Tibial nerve (tissue), 4 donors: ENCODE results near the gene EFCAB5. TPM values are rescaled to one million over a fixed set of nuclear protein-coding genes. Genes with fewer than 3 reads are reported as not detected.

ENCODE experiments used
- DNase-seq, 2 donors: peaks; one replicate each; pipeline ENCODE4 v3.0.0-alpha.2; 2019; ENCODE audit warnings: low spot score in 2 of 2
- H3K27ac ChIP-seq, 4 donors: fragments of 200-600 bp; sonication (generic) in 3 of 4; one replicate each; pipeline ENCODE4 v1.5.1; 2017 to 2019; ENCODE audit warnings: mild to moderate bottlenecking in 1 of 4
- H3K27me3 ChIP-seq, 2 donors: fragments of 200-600 bp; sonication (generic) in 1 of 2; one replicate each; pipeline versions ENCODE4 v1.5.1 to v1.6.0; 2017 to 2019
- H3K36me3 ChIP-seq, 3 donors: fragments of 200-600 bp; sonication (generic); one replicate each; pipeline ENCODE4 v1.5.1; 2018 to 2019
- H3K4me1 ChIP-seq, 4 donors: fragments of 200-600 bp; sonication (generic) in 3 of 4; one replicate each; pipeline ENCODE4 v1.5.1; 2017 to 2019
- H3K4me3 ChIP-seq, 4 donors: fragments of 200-600 bp; sonication (generic) in 3 of 4; one replicate each; pipeline ENCODE4 v1.5.1; 2017 to 2019; ENCODE audit warnings: mild to moderate bottlenecking in 1 of 4, moderate library complexity in 1 of 4
- H3K9me3 ChIP-seq, 4 donors: fragments of 200-600 bp; sonication (generic) in 3 of 4; one replicate each; pipeline ENCODE4 v1.5.1; 2017 to 2019
- EP300 ChIP-seq, 2 donors: sonication (generic); formaldehyde crosslinking; IDR thresholded peaks; one replicate each; pipeline ENCODE4 v1.6.1; 2017; ENCODE audit warnings: antibody characterized with exemption in 2 of 2, mild to moderate bottlenecking in 1 of 2
- POLR2A ChIP-seq, 2 donors: fragments of 450-650 bp; IDR thresholded peaks; one replicate each; pipeline ENCODE4 v1.6.1; 2017; ENCODE audit warnings: antibody characterized with exemption in 2 of 2, mild to moderate bottlenecking in 2 of 2, moderate library complexity in 2 of 2
- WGBS, 2 donors: methylation state at CpG; one replicate each; pipeline ENCODE4 v1.1.5; 2018; 5-methylcytosine and 5-hydroxymethylcytosine counted together
- total RNA-seq, 4 donors: library from RNA; depleted of rRNA; stranded (reverse); fragments of >200 nt; gene quantifications; one replicate each; pipeline ENCODE4 v1.1.0, GENCODE V29; 2016
- TF ChIP-seq, protein P1 (sequence below), 5 experiments: fragments of 200-600 bp in 3 of 5; fragments of 450-650 bp in 2 of 5; sonication (generic) in 3 of 5; IDR thresholded peaks; one replicate each; pipeline ENCODE4 v1.5.1; 2016 to 2019; ENCODE audit warnings: antibody characterized with exemption in 5 of 5, mild to moderate bottlenecking in 3 of 5, moderate library complexity in 2 of 5

EFCAB5 gene
- total RNA-seq, 4 donors from 2014 or later: 0.21 to 0.30 (median 0.22) TPM; not detected in 1

DNA sequence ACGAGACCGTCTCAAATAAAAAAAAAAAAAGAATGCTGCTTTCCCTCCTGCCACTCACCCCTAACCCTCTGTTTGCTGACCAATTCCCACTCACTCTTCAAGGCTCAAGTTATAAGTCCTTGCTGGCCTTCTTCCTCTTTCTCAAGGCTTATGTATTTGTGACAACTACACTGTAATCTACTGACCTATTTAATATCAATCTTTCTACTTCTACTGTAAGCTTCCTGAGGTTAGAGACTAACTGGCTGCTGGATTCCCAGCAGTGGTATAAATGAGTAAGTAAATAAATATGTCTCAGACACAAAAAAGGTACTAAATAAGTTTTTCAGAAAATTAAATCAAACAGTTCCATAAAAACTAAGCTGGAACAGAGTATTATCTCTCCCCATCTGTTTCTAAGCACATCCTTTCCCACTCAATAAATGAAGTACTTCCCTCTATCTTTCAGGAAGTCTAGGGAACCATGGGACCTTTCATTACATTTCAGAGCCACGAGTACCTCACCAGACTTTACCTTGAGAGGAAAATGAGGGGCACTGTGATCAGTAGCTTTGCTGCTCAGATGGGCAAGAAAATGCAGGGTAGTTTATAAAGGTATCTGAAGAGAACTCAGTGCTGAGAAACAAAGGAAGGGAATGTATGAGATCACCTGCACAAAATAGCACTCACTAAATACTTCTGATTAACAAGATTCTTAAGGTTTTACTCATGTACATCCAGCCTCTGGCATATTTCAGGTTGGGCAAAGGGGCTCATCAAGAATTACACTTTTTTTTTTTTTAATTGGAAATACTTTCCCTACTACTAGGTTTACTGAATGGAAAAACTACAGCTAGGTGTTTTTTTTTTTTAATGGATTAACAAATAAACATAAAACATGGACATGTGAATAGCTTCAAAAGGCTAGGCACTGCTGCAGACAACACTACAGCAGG, 22.2 kb upstream of the EFCAB5 start:
- DNase-seq: no peak
- Histone ChIP-seq H3K4me1 (peaks cover 0 to 8% (median 0%) of the 10 kb centered on the region in 4 donors), H3K36me3 (peaks cover 0 to 4% (median 0%) of the 10 kb centered on the region in 3 donors), H3K9me3 (no peaks in the 10 kb centered on the region), H3K27me3 (no peaks in the 10 kb centered on the region), H3K27ac (no peak overlapping the region), H3K4me3 (no peak overlapping the region)
- WGBS, 2 donors: 69 to 81% methylated on average over 3 of the region's 3 CpGs
- TF ChIP-seq, protein P1, sequence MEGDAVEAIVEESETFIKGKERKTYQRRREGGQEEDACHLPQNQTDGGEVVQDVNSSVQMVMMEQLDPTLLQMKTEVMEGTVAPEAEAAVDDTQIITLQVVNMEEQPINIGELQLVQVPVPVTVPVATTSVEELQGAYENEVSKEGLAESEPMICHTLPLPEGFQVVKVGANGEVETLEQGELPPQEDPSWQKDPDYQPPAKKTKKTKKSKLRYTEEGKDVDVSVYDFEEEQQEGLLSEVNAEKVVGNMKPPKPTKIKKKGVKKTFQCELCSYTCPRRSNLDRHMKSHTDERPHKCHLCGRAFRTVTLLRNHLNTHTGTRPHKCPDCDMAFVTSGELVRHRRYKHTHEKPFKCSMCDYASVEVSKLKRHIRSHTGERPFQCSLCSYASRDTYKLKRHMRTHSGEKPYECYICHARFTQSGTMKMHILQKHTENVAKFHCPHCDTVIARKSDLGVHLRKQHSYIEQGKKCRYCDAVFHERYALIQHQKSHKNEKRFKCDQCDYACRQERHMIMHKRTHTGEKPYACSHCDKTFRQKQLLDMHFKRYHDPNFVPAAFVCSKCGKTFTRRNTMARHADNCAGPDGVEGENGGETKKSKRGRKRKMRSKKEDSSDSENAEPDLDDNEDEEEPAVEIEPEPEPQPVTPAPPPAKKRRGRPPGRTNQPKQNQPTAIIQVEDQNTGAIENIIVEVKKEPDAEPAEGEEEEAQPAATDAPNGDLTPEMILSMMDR (IDR thresholded peaks at IDR 0.05): no peak
- TF ChIP-seq EP300 (IDR thresholded peaks at IDR 0.05): no peak
- TF ChIP-seq POLR2A (IDR thresholded peaks at IDR 0.05): no peak

DNA sequence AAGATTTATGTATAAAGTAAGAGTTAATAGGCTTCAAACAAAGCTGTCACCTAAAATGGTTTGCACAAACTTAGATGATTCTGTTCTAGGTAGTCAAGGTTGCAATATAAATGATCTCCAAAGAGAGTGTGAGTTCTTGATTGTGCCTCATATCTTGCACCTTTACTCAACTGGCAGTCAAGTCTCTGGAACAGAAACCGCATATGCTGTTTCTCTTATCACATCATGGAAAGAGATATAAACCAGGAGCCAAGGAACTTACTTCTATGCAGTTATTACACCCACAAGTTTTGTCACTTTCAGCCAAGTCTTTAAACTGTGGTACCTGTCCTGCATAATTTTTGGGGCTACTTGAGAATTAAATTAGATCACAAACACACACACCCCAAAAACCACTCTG, 16.6 kb upstream of the EFCAB5 start:
- no peak for DNase-seq
- 82 to 87% methylated on average over 1 of the region's 1 CpG for WGBS, 2 donors
- Histone ChIP-seq H3K4me3 (no peak overlapping the region), H3K27ac (no peak overlapping the region), H3K9me3 (no peaks in the 10 kb centered on the region), H3K36me3 (peaks cover 0 to 11% (median 0%) of the 10 kb centered on the region in 3 donors), H3K4me1 (peaks cover 0 to 24% (median 9%) of the 10 kb centered on the region in 4 donors), H3K27me3 (no peaks in the 10 kb centered on the region)
- TF ChIP-seq, protein P1 (IDR thresholded peaks at IDR 0.05): no peak
- TF ChIP-seq POLR2A (IDR thresholded peaks at IDR 0.05) (no peak), EP300 (IDR thresholded peaks at IDR 0.05) (no peak)

DNA sequence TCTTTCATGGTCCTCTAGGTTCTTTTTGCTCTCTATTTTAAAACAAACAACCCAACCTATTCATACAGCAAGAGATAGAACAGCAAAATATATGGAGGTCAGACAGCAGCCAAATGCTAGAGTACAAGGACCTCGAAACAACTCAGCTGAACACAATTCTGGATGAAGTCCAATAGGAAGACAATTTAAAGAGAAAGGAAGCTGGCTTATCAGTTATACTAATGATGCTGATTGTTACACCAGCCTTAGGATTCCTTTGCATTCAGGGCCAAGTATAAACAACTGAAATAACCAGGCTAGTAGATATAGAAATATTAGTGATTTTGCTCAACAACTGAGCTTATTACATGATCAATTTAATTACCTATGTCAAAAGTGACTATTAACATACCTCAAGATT, 13.9 kb upstream of the EFCAB5 start:
- H3K4me3 ChIP-seq: no peak overlapping the region
- peaks cover 0 to 11% (median 0%) of the 10 kb centered on the region in 3 donors for H3K36me3 ChIP-seq
- peaks cover 0 to 39% (median 21%) of the 10 kb centered on the region in 4 donors for H3K4me1 ChIP-seq
- H3K27me3 ChIP-seq: no peaks in the 10 kb centered on the region
- 5 to 16% methylated on average over 1 of the region's 1 CpG for WGBS, 2 donors
- H3K9me3 ChIP-seq: no peaks in the 10 kb centered on the region
- no peak overlapping the region for H3K27ac ChIP-seq
- TF ChIP-seq POLR2A (IDR thresholded peaks at IDR 0.05) (no peak), EP300 (IDR thresholded peaks at IDR 0.05) (no peak)
- TF ChIP-seq, protein P1 (IDR thresholded peaks at IDR 0.05): no peak
- DNase-seq: no peak

DNA sequence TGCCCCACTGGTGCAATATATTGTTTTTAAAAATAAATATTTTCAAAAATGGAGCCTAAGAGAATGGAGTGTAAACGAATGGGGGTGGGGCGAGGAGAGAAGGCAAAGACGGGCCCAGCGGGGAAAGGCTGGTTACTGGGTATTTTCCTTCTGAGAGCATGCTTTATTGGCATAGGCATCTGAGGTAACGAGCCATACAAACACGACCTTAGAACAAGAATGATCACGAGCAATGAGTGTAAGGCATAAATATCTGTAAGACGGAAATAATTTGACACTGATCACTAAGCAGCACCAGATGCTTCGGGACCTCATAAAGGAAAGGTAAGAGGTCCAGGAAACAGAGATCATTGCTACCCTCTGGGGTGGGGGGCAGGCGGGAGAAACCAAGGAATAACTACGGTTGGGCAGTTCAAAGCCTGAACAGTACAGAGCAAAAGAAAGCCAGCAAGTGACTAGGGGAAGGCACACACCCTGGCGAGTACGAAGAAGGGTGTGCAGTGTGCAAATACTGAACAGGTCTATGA, 12.4 kb upstream of the EFCAB5 start:
- no peaks in the 10 kb centered on the region for H3K27me3 ChIP-seq
- H3K36me3 ChIP-seq: peaks cover 0 to 7% (median 0%) of the 10 kb centered on the region in 3 donors
- TF ChIP-seq EP300 (IDR thresholded peaks at IDR 0.05) (no peak), POLR2A (IDR thresholded peaks at IDR 0.05) (no peak)
- TF ChIP-seq, protein P1 (IDR thresholded peaks at IDR 0.05): no peak
- peaks cover 0 to 39% (median 21%) of the 10 kb centered on the region in 4 donors for H3K4me1 ChIP-seq
- H3K27ac ChIP-seq: peak overlapping the region; percentile 73 to 95 (median 92)
- 1% methylated on average over 13 of the region's 13 CpGs for WGBS, 2 donors
- peak overlapping the region; percentile 76 to 95 (median 90) for H3K4me3 ChIP-seq
- no peaks in the 10 kb centered on the region for H3K9me3 ChIP-seq
- no peak for DNase-seq
